Measurements from ENCODE around the gene CTRB2.

CTRB2 gene

GRCh38 chr16:75203667-75204409 lies 3.1 kb downstream of the CTRB2 start:
- no peak overlapping the region for H3K27ac ChIP-seq
- TF ChIP-seq CTCF (IDR thresholded peaks at IDR 0.05) (no peak), ZFX (IDR thresholded peaks at IDR 0.05; ENCODE audit: borderline replicate concordance) (no peak)

DNA sequence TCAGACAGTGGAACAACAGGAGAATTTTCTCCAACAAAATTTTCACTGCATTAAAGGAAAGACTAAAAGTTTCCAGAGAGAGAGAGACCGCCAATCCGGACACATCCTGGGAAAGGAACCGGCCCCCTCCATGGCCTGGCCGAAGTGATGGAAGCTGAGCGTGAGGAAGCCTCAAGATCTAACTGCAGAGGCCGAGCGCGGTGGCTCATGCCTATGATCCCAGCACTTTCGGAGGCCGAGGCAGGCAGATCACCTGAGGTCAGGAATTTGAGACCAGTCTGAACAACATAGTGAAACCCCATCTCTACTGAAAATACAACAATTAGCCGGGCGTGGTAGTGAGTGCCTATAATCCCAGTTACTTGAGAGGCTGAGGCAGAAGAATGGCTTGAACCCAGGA lies 3.9 kb downstream of the CTRB2 start:
- no peak overlapping the region for H3K27ac ChIP-seq
- TF ChIP-seq CTCF (IDR thresholded peaks at IDR 0.05) (no peak), ZFX (IDR thresholded peaks at IDR 0.05; ENCODE audit: borderline replicate concordance) (no peak)

GRCh38 chr16:75202069-75202590 lies 4.8 kb downstream of the CTRB2 start:
- H3K27ac ChIP-seq = no peak overlapping the region
- no peak for TF ChIP-seq ZFX (IDR thresholded peaks at IDR 0.05; ENCODE audit: borderline replicate concordance)
- no peak for TF ChIP-seq CTCF (IDR thresholded peaks at IDR 0.05)

- H3K27ac ChIP-seq = no peak overlapping the region
- TF ChIP-seq ZFX (IDR thresholded peaks at IDR 0.05; ENCODE audit: borderline replicate concordance) (no peak), CTCF (IDR thresholded peaks at IDR 0.05) (no peak)
Observed at GRCh38 chr16:75198135-75198600, 8.8 kb downstream of the CTRB2 start.

DNA sequence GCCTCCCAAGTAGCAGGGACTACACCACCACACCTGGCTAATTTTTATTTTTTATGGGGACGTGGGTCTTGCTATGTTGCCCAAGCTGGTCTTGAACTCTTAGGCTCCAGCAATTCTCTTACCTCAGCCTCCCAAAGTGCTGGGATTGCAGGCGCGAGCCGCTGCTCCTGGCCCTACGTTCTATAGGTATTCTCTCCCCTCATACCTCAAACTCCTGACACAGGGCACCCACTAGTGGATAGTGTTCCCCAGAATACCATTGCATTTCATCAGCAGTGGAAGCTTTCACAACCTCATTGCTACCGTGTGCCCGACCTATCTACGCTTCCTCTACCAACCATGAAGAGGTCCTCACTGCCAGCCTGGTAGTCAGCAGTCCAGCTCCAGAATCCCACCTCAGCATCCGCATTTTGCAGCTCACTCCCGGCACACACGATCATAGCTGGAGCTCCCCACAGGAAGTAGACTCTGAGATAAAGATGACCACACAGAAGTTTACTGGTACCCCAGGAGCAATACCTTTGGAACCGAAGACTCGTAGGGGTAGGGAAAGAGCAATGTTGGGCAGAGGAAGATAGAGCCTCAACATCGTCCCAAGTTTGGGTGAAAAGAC lies 9.3 kb downstream of the CTRB2 start:
- TF ChIP-seq ZFX (IDR thresholded peaks at IDR 0.05; ENCODE audit: borderline replicate concordance) (no peak), CTCF (IDR thresholded peaks at IDR 0.05) (no peak)

DNA sequence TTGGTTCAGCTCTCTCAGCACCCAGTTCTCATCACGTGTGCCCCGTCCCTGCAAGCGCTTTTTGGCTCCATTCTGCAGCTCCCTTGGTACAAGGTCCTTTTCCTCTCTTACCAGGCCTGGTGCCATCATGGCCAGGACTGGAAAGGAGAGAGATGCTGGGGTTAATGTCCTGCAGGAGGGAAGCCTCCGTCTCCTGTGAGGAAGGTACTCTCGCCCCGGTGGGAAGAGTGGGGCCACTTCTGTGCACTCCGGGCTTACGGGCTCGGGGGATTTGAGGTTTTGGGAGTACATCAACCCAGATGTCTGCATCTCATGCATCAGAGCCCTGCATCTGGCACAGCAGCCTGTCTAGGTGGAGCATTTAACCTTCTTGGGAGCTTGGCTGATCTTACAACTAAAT lies 10.1 kb downstream of the CTRB2 start:
- TF ChIP-seq ZFX (IDR thresholded peaks at IDR 0.05; ENCODE audit: borderline replicate concordance) = no peak
- TF ChIP-seq CTCF (IDR thresholded peaks at IDR 0.05) = no peak

More for the DNA sequence above, 9.3 kb downstream of the CTRB2 start:
- H3K27ac ChIP-seq = no peak overlapping the region

More for the DNA sequence above, 10.1 kb downstream of the CTRB2 start:
- no peak overlapping the region for H3K27ac ChIP-seq
